DMS153 treated with DMSO at 0.1 percent for 48 hours (cell line): ENCODE measurements around the gene WAS.

Experiments
- DNase-seq: peaks from one replicate; lab custom pipeline; 2025; ENCODE audit not compliant: unreplicated experiment; lab: John Stamatoyannopoulos, UW

The WAS gene

GRCh38 chrX:48711162-48711928 lies 27.7 kb downstream of the WAS start:
- no peak for DNase-seq

- DNase-seq, result no peak
Observed at GRCh38 chrX:48711929-48712505, 28.4 kb downstream of the WAS start.

GRCh38 chrX:48713847-48714246 lies 30.2 kb downstream of the WAS start:
- DNase-seq, result no peak

GRCh38 chrX:48714573-48714972 lies 31.0 kb downstream of the WAS start:
- no peak for DNase-seq

GRCh38 chrX:48715072-48715471 lies 31.5 kb downstream of the WAS start:
- no peak for DNase-seq

GRCh38 chrX:48715876-48716502 lies 32.4 kb downstream of the WAS start:
- DNase-seq, result no peak

- no peak for DNase-seq
Observed at GRCh38 chrX:48719958-48720357, 36.4 kb downstream of the WAS start.

GRCh38 chrX:48720577-48721250 lies 37.1 kb downstream of the WAS start:
- no peak for DNase-seq

GRCh38 chrX:48721916-48722315 lies 38.3 kb downstream of the WAS start:
- no peak for DNase-seq

- no peak for DNase-seq
Observed at GRCh38 chrX:48726596-48726995, 43.0 kb downstream of the WAS start.

GRCh38 chrX:48728653-48729052 lies 45.1 kb downstream of the WAS start:
- no peak for DNase-seq

- DNase-seq, result no peak
Observed at GRCh38 chrX:48736303-48736702, 52.7 kb downstream of the WAS start.

- no peak for DNase-seq
Observed at GRCh38 chrX:48736878-48737212, 53.2 kb downstream of the WAS start.

- DNase-seq, result peak; percentile 91
Observed at GRCh38 chrX:48737213-48737938, 53.8 kb downstream of the WAS start.

- DNase-seq, result no peak
Observed at GRCh38 chrX:48737940-48738339, 54.3 kb downstream of the WAS start.
